ENCODE results near the gene ASXL1.
"Not testable (repeated sequence)": the region's sequence is repeated elsewhere in the genome, so short reads cannot be mapped to it uniquely, and the experiment has no call there.

The ASXL1 gene

DNA sequence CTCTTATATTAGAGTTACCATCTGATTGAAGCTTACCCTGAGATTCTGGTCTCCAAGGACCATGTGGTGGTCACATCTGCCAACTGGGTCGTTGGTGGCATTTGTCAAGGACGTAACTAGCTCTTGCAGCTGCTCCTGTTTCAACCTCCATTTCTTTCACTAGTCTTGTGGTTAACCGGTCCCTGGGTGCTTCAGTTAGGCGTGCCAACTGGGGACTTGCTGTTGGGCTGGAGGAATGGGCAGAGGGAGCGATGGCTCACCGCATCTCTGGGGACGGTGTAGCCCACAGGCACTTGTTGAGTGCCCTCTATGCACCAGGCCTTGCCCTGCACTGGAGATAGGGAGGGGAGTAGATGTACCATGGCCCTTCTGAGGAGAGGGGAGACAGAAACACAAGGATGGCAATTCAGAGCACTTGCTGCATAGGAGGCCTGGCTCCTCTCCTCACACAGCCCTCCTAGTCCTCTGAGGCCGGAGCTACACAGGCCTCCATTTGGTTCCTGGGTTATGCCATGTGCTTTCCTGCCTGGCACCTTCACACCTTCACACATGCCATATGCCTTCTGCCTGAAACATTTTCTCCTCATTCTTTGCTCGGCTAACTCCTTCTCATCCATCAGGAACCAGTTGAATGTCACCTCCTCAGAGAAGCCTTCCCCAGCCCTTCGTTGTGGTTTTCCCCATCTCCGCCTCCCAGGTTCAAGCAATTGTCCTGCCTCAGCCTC, 20.0 kb upstream of the ASXL1 start:
- DNase-seq = no peak

DNA sequence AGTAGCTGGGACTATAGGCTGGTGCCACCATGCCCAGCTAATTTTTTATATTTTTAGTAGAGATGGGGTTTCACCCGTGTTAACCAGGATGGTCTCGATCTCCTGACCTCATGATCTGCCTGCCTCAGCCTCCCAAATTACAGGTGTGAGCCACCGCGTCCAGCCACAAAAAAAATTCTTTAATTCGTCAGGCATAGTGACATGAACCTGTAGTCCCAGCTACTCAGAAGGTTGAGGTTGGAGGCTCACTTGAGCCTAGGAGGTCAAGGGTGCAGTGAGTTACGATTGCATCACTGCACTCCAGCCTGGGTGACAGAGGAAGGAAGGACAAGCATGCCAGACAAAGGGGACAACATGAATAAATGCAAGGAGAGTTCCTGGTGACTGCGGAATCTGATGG, 19.5 kb upstream of the ASXL1 start:
- no peak for DNase-seq

DNA sequence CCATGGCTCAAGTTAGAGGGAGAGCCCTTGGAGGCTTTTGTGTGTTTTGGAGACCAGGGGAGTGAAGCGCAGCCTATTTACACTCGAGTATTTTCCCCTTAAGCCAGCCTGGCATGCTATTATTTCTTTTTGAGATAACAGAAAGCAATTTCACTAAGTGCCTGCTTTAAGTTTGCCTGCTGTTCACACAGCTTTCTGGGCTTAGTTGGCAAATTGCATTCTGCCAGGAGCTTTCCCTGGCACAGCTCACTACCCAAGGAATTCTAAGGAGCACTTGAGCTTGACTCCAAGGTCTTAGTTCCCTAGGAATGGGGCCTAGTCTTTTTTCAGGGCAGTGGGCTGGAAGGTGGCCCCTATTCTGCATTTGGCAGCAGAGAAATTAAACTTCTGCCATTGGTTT, 19.0 kb upstream of the ASXL1 start:
- DNase-seq = no peak

DNA sequence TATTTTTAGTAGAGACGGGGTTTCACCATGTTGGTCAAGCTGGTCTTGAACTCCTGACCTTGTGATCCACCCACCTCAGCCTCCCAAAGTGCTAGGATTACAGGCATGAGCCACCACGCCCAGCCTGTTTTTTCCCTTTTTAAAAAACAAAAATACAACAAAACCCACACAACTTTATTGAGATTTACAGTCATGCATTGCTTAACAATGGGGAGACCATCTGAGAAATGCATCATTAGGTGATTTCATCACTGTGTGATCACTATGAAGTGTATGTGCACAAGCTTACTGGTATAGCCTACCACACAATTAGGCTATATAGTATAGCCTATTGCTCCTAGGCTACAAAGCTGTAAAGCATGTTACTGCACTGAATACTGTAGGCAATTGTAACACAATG, 17.1 kb upstream of the ASXL1 start:
- not testable (repeated sequence) for DNase-seq

- no peak for DNase-seq
Measured at GRCh38 chr20:32343439-32343838, 14.7 kb upstream of the ASXL1 start.

- no peak for DNase-seq
Measured at GRCh38 chr20:32344835-32345506, 13.2 kb upstream of the ASXL1 start.

GRCh38 chr20:32348207-32348606, 9.9 kb upstream of the ASXL1 start:
- no peak for DNase-seq

DNA sequence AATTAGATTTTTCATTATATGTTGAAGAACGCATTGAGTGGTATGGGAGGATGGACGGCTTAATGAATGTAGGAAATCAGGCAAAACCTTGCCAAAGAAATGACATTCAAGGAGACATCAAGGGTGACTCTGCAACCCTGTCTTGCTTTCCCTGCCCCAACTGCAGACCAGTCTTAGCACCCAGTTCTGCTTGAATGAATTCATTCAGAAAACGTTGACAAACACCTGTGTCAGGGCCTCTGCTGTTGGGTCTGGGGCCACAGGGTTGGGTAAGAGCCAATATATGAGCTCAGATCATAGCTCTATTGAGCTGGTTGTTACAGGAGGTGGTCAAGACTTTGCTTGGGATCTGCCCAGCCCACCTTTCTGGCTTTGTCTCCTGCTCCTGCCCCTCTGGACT, 7.7 kb upstream of the ASXL1 start:
- DNase-seq = no peak

DNA sequence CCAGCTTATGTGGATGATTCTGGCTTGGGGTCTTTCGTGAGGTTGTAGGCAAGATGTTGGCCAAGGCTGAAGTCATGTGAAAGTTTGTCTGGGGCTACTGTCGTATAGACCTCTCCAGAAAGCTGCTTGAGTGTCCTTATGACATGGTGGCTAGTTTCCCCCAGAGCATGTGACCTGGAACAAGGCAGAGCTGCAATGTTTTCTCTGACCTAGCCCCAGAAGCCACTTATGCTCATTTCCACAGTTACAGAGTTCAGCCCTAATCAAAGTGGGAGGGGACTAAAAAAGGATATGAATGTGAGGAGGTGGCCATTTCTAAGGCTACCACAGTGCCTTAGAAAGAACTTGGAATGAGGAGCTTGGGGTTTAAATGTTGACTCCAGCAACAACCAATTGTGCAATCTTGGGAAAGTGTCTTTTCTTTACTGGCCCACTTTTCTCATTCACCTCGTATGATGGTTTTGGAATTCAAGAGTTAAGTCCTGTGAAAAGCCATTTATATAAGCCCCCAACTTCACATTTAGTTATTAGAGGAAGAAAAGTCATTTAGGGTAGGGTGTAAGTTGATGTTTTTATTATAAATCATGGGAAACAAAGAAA, 5.9 kb upstream of the ASXL1 start:
- no peak for DNase-seq

GRCh38 chr20:32353848-32354496, 4.2 kb upstream of the ASXL1 start:
- no peak for DNase-seq

- DNase-seq = no peak
Measured at GRCh38 chr20:32354592-32355416, 3.3 kb upstream of the ASXL1 start.

- DNase-seq = no peak
Measured at GRCh38 chr20:32355417-32355841, 2.7 kb upstream of the ASXL1 start.

- not testable (repeated sequence) for DNase-seq
Measured at GRCh38 chr20:32355907-32356621, 2.1 kb upstream of the ASXL1 start.

DNA sequence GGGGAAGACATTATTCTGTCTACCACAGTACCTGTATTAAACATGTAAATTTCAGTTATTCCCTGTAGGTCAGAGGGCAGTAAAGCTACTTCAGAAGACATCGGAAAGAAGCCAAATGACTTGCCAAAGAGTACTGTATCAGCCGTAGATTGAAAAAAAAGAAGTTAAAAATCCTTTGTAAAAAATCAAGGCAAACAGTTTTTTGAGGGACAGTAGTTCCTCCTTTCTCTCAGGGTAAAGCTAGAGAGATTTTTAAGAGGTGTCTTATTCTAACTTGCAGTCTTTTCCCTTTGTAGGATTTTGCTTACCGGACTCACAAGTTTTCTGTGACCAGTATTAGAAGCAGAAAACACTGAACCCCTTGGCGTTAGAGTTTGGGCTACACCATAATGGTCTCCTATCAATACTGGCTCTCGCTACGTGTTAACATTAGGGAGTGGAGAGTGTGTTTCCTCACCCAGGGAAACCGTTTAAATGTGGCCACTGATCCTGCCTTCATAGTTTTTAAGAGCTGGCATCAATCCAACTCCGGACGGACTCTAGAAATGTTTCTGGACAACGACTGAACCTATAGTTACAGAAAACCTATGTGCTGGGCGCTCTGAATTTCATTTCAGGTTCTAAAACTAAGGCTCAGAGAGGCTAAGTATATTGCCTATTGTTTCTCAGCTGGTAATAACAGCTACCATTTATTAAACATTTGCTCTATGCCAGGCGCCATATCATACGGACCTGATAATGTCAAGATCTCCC, 1.3 kb upstream of the ASXL1 start:
- DNase-seq = no peak

DNA sequence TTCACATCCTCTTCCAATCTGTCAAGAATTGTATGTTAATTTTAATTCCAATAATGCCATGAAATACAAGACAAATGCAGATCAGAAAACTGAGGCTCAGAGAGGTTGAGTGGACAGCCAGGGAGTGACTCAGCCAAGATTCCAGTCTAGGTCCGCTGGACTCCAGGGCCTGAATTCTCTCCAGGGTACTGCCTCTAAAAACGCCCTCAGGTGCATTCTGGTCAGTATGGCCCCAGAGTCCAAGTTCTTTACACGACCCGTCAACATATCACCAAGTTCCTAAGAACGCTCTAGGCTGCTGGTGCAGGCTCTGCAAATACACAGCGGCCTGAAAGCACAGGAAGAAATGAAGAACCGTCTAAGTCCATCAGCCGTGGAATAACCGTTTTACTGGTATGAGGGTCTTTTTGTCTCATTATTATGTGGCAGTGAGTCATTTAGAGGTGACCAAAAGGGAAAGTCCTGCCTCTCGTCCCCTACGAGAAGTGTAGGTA, 709 bp upstream of the ASXL1 start:
- DNase-seq = no peak

- no peak for DNase-seq
Measured at GRCh38 chr20:32358632-32358882, 426 bp downstream of the ASXL1 start.

GRCh38 chr20:32358883-32359632, 927 bp downstream of the ASXL1 start:
- peak; percentile 80 for DNase-seq

DNA sequence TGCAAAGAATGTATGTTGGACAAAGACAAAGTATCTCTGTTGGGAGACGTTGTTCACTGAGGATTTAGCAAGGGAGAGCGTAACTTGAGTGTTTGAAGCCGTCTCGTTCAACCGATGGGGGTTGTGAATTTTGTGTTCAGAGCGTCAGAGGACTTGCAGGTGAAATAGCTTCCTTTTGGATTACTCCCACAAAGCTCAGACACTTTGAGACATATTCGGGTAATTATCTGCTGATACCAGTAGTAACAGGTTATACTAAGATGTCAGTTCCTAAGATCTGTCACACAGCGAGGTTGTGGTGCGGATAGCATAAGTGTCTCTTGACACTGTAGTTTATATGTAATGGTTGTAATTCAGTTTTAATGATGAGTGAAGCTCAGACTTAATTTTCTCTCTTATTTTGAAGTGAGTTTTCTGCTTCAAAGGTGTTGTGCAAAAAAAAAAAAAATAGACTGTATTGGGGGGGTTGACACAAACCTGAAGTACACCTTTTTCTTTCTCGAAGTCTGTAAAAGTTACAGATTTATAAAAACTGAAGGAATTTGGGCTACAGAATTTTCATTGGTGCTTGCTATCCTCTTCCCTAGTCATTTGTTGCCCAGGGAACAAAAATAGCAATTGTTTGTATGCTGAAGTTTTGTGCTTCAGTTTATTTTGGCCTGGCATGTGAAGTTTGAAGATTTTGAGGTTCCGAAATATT, 1.7 kb downstream of the ASXL1 start:
- peak; percentile 4 for DNase-seq

DNA sequence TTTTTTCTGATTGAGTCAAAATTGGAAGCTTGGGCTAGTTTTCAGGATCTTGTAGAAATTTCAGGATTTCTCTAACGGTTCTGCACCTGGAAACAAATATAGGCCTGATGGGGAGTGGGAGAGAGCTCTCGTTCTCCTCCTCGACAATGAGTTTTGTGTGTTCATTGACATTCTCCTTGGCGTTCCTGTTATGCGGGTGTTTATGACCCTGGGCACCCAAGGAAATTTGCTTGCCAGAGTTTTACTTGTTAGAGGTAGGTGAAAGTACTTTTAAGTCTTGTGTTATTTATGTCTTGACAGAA, 2.2 kb downstream of the ASXL1 start:
- DNase-seq = no peak

- no peak for DNase-seq
Measured at GRCh38 chr20:32362901-32363364, 4.8 kb downstream of the ASXL1 start.
